ENCODE results near the gene PPP1R12B.
"Not testable (repeated sequence)": the region's sequence is repeated elsewhere in the genome, so short reads cannot be mapped to it uniquely, and the experiment has no call there.

The PPP1R12B gene

GRCh38 chr1:202578001-202578504 lies 229.6 kb downstream of the PPP1R12B start:
- no peak overlapping the region for H3K4me3 ChIP-seq (ENCODE audit: low read length)
- peaks cover 29% of the 10 kb centered on the region for H3K4me1 ChIP-seq (ENCODE audit: insufficient read depth, low read length)
- no peaks in the 10 kb centered on the region for H3K9me3 ChIP-seq (ENCODE audit: low read length)
- H2AFZ ChIP-seq (ENCODE audit: low read depth, low read length), result no peak overlapping the region
- no peaks in the 10 kb centered on the region for H3K27me3 ChIP-seq (ENCODE audit: insufficient read depth, low read length)
- no peaks in the 10 kb centered on the region for H3K36me3 ChIP-seq (ENCODE audit: insufficient read depth, low read length)

GRCh38 chr1:202578565-202578964 lies 230.1 kb downstream of the PPP1R12B start:
- Histone ChIP-seq H3K9me3 (ENCODE audit: low read length) (no peaks in the 10 kb centered on the region), H2AFZ (ENCODE audit: low read depth, low read length) (no peak overlapping the region), H3K4me1 (ENCODE audit: insufficient read depth, low read length) (peaks cover 29% of the 10 kb centered on the region), H3K27me3 (ENCODE audit: insufficient read depth, low read length) (no peaks in the 10 kb centered on the region), H3K36me3 (ENCODE audit: insufficient read depth, low read length) (no peaks in the 10 kb centered on the region), H3K4me3 (ENCODE audit: low read length) (no peak overlapping the region)

- H3K9me3 ChIP-seq (ENCODE audit: low read length), result no peaks in the 10 kb centered on the region
- H3K4me3 ChIP-seq (ENCODE audit: low read length), result no peak overlapping the region
- no peak overlapping the region for H2AFZ ChIP-seq (ENCODE audit: low read depth, low read length)
- peaks cover 29% of the 10 kb centered on the region for H3K4me1 ChIP-seq (ENCODE audit: insufficient read depth, low read length)
- H3K27me3 ChIP-seq (ENCODE audit: insufficient read depth, low read length), result no peaks in the 10 kb centered on the region
- H3K36me3 ChIP-seq (ENCODE audit: insufficient read depth, low read length), result no peaks in the 10 kb centered on the region
Measured at GRCh38 chr1:202579806-202580205, 231.3 kb downstream of the PPP1R12B start.

GRCh38 chr1:202580619-202581018 lies 232.1 kb downstream of the PPP1R12B start:
- Histone ChIP-seq H3K27me3 (ENCODE audit: insufficient read depth, low read length) (no peaks in the 10 kb centered on the region), H2AFZ (ENCODE audit: low read depth, low read length) (no peak overlapping the region), H3K9me3 (ENCODE audit: low read length) (no peaks in the 10 kb centered on the region), H3K4me3 (ENCODE audit: low read length) (no peak overlapping the region), H3K4me1 (ENCODE audit: insufficient read depth, low read length) (peaks cover 28% of the 10 kb centered on the region), H3K36me3 (ENCODE audit: insufficient read depth, low read length) (no peaks in the 10 kb centered on the region)

GRCh38 chr1:202582350-202582749 lies 233.9 kb downstream of the PPP1R12B start:
- H3K36me3 ChIP-seq (ENCODE audit: insufficient read depth, low read length); H3K27me3 ChIP-seq (ENCODE audit: insufficient read depth, low read length); H3K9me3 ChIP-seq (ENCODE audit: low read length); H3K4me3 ChIP-seq (ENCODE audit: low read length); H2AFZ ChIP-seq (ENCODE audit: low read depth, low read length): not testable (repeated sequence)
- H3K4me1 ChIP-seq (ENCODE audit: insufficient read depth, low read length), result peaks cover 18% of the 10 kb centered on the region

GRCh38 chr1:202584707-202585589 lies 236.4 kb downstream of the PPP1R12B start:
- Histone ChIP-seq H3K27me3 (ENCODE audit: insufficient read depth, low read length) (no peaks in the 10 kb centered on the region), H3K36me3 (ENCODE audit: insufficient read depth, low read length) (no peaks in the 10 kb centered on the region), H2AFZ (ENCODE audit: low read depth, low read length) (no peak overlapping the region), H3K4me1 (ENCODE audit: insufficient read depth, low read length) (peaks cover 10% of the 10 kb centered on the region), H3K4me3 (ENCODE audit: low read length) (no peak overlapping the region), H3K9me3 (ENCODE audit: low read length) (no peaks in the 10 kb centered on the region)

- peaks cover 10% of the 10 kb centered on the region for H3K4me1 ChIP-seq (ENCODE audit: insufficient read depth, low read length)
- H3K36me3 ChIP-seq (ENCODE audit: insufficient read depth, low read length), result no peaks in the 10 kb centered on the region
- H3K27me3 ChIP-seq (ENCODE audit: insufficient read depth, low read length), result no peaks in the 10 kb centered on the region
- H2AFZ ChIP-seq (ENCODE audit: low read depth, low read length), result no peak overlapping the region
- no peaks in the 10 kb centered on the region for H3K9me3 ChIP-seq (ENCODE audit: low read length)
- H3K4me3 ChIP-seq (ENCODE audit: low read length), result no peak overlapping the region
Measured at GRCh38 chr1:202585590-202585933, 237.1 kb downstream of the PPP1R12B start.

- H3K9me3 ChIP-seq (ENCODE audit: low read length), result no peaks in the 10 kb centered on the region
- H2AFZ ChIP-seq (ENCODE audit: low read depth, low read length), result no peak overlapping the region
- no peaks in the 10 kb centered on the region for H3K27me3 ChIP-seq (ENCODE audit: insufficient read depth, low read length)
- peaks cover 10% of the 10 kb centered on the region for H3K4me1 ChIP-seq (ENCODE audit: insufficient read depth, low read length)
- no peaks in the 10 kb centered on the region for H3K36me3 ChIP-seq (ENCODE audit: insufficient read depth, low read length)
- H3K4me3 ChIP-seq (ENCODE audit: low read length), result no peak overlapping the region
Measured at GRCh38 chr1:202586018-202586821, 237.7 kb downstream of the PPP1R12B start.

GRCh38 chr1:202586871-202587270 lies 238.4 kb downstream of the PPP1R12B start:
- Histone ChIP-seq H3K4me3 (ENCODE audit: low read length) (no peak overlapping the region), H3K36me3 (ENCODE audit: insufficient read depth, low read length) (no peaks in the 10 kb centered on the region), H2AFZ (ENCODE audit: low read depth, low read length) (no peak overlapping the region), H3K9me3 (ENCODE audit: low read length) (no peaks in the 10 kb centered on the region), H3K4me1 (ENCODE audit: insufficient read depth, low read length) (peaks cover 10% of the 10 kb centered on the region), H3K27me3 (ENCODE audit: insufficient read depth, low read length) (no peaks in the 10 kb centered on the region)

- Histone ChIP-seq H3K4me3 (ENCODE audit: low read length) (no peak overlapping the region), H2AFZ (ENCODE audit: low read depth, low read length) (no peak overlapping the region), H3K4me1 (ENCODE audit: insufficient read depth, low read length) (peaks cover 10% of the 10 kb centered on the region), H3K36me3 (ENCODE audit: insufficient read depth, low read length) (no peaks in the 10 kb centered on the region), H3K27me3 (ENCODE audit: insufficient read depth, low read length) (no peaks in the 10 kb centered on the region), H3K9me3 (ENCODE audit: low read length) (no peaks in the 10 kb centered on the region)
Measured at GRCh38 chr1:202587859-202588485, 239.5 kb downstream of the PPP1R12B start.

- peaks cover 10% of the 10 kb centered on the region for H3K4me1 ChIP-seq (ENCODE audit: insufficient read depth, low read length)
- no peaks in the 10 kb centered on the region for H3K9me3 ChIP-seq (ENCODE audit: low read length)
- no peaks in the 10 kb centered on the region for H3K36me3 ChIP-seq (ENCODE audit: insufficient read depth, low read length)
- no peak overlapping the region for H3K4me3 ChIP-seq (ENCODE audit: low read length)
- H2AFZ ChIP-seq (ENCODE audit: low read depth, low read length), result no peak overlapping the region
- H3K27me3 ChIP-seq (ENCODE audit: insufficient read depth, low read length), result no peaks in the 10 kb centered on the region
Measured at GRCh38 chr1:202588503-202589189, 240.1 kb downstream of the PPP1R12B start.

- H3K27me3 ChIP-seq (ENCODE audit: insufficient read depth, low read length), result no peaks in the 10 kb centered on the region
- no peaks in the 10 kb centered on the region for H3K9me3 ChIP-seq (ENCODE audit: low read length)
- H3K36me3 ChIP-seq (ENCODE audit: insufficient read depth, low read length), result no peaks in the 10 kb centered on the region
- H3K4me1 ChIP-seq (ENCODE audit: insufficient read depth, low read length), result peaks cover 10% of the 10 kb centered on the region
- no peak overlapping the region for H2AFZ ChIP-seq (ENCODE audit: low read depth, low read length)
- no peak overlapping the region for H3K4me3 ChIP-seq (ENCODE audit: low read length)
Measured at GRCh38 chr1:202589190-202589930, 240.9 kb downstream of the PPP1R12B start.

Measured in neuron (in vitro differentiated cells).